Epithelial cell of esophagus (primary cell): ENCODE results near the gene BABAM2.

Experiments used
- DNase-seq: peaks from one replicate; pipeline ENCODE4 v3.0.0; 2010; ENCODE audit warnings: low read depth
- H3K4me3 ChIP-seq: 2 replicates; pipeline ENCODE4 v1.5.1; 2011; ENCODE audit warnings: mild to moderate bottlenecking, low read length, control low read depth
- CTCF ChIP-seq: IDR thresholded peaks from 2 replicates; pipeline ENCODE4 v1.5.1; 2011; ENCODE audit warnings: low read depth, mild to moderate bottlenecking, low read length, control low read depth, inconsistent platforms; ENCODE audit not compliant: insufficient read depth; ENCODE audit errors: missing control alignments

The BABAM2 gene

GRCh38 chr2:28314968-28315367, 424.4 kb downstream of the BABAM2 start:
- H3K4me3 ChIP-seq = no peak overlapping the region
- DNase-seq = no peak
- no peak for TF ChIP-seq CTCF

GRCh38 chr2:28316546-28317335, 426.2 kb downstream of the BABAM2 start:
- DNase-seq = no peak
- H3K4me3 ChIP-seq = no peak overlapping the region
- no peak for TF ChIP-seq CTCF

- TF ChIP-seq CTCF = no peak
- H3K4me3 ChIP-seq = no peak overlapping the region
- peak; percentile 29 for DNase-seq
Observed at GRCh38 chr2:28317390-28317789, 426.9 kb downstream of the BABAM2 start.

GRCh38 chr2:28318023-28318422, 427.5 kb downstream of the BABAM2 start:
- DNase-seq = no peak

GRCh38 chr2:28318462-28319117, 428.1 kb downstream of the BABAM2 start:
- no peak for DNase-seq
- H3K4me3 ChIP-seq = no peak overlapping the region
- TF ChIP-seq CTCF = no peak

More at GRCh38 chr2:28318023-28318422, 427.5 kb downstream of the BABAM2 start:
- TF ChIP-seq CTCF = no peak
- no peak overlapping the region for H3K4me3 ChIP-seq

GRCh38 chr2:28319118-28320008, 428.8 kb downstream of the BABAM2 start:
- no peak for TF ChIP-seq CTCF
- no peak overlapping the region for H3K4me3 ChIP-seq

More at GRCh38 chr2:28319118-28320008, 428.8 kb downstream of the BABAM2 start:
- no peak for DNase-seq
